HEK293 (cell line): ENCODE measurements around the gene TSPAN13.

Experiments
- CTCF ChIA-PET: fragments of 350-600 bp; formaldehyde crosslinking; extraction: SDS; loops from one replicate; lab custom pipeline; 2021; ENCODE audit warnings: antibody characterized with exemption; lab: Yijun Ruan, JAX
- POLR2A ChIA-PET: fragments of 300-600 bp; formaldehyde crosslinking; extraction: SDS; loops from one replicate; lab custom pipeline; 2020; ENCODE audit warnings: antibody characterized with exemption, inconsistent platforms; lab: Yijun Ruan, JAX
- H3K27ac ChIP-seq: fragments of 200-500 bp; sonication (Bioruptor generic); 2 replicates; pipeline ENCODE4 v1.5.1; 2014; ENCODE audit warnings: low read depth, low read length, control low read depth, inconsistent platforms; ENCODE audit errors: extremely low read depth
- H3K36me3 ChIP-seq, 2 experiments: fragments of 200-500 bp in 1 of 2; sonication (Bioruptor generic) in 1 of 2; 1 replicate in 1 of 2; 2 replicates in 1 of 2; pipeline ENCODE4 v1.5.1; 2014 to 2017; ENCODE audit warnings: inconsistent platforms in 2 of 2, low read length in 2 of 2; ENCODE audit not compliant: control insufficient read depth in 2 of 2, insufficient read depth in 1 of 2
- H3K4me1 ChIP-seq: fragments of 200-500 bp; sonication (Bioruptor generic); 2 replicates; pipeline ENCODE4 v1.5.1; 2014; ENCODE audit warnings: mild to moderate bottlenecking, low read length, inconsistent platforms; ENCODE audit not compliant: control insufficient read depth, insufficient read depth
- H3K4me3 ChIP-seq: 2 replicates; pipeline ENCODE4 v1.5.1; 2011; ENCODE audit warnings: low read depth, mild to moderate bottlenecking, control low read depth, low read length, moderate library complexity
- H3K9me3 ChIP-seq: fragments of 200-500 bp; sonication (Bioruptor generic); 2 replicates; pipeline ENCODE4 v1.5.1; 2014; ENCODE audit warnings: low read depth, low read length, inconsistent platforms; ENCODE audit not compliant: control insufficient read depth, insufficient read depth
- BCL11B ChIP-seq: fragments of 450-650 bp; formaldehyde crosslinking; IDR thresholded peaks from 2 replicates; pipeline ENCODE4 v1.5.1; 2016; ENCODE audit warnings: low read depth, missing biosample characterization, missing genetic modification characterization
- PRDM1 ChIP-seq: fragments of 450-650 bp; formaldehyde crosslinking; IDR thresholded peaks from 2 replicates; pipeline ENCODE4; 2016; ENCODE audit warnings: missing biosample characterization, missing genetic modification characterization
- TCF7L2 ChIP-seq: IDR thresholded peaks from 2 replicates; pipeline ENCODE4 v1.6.1; 2011; ENCODE audit warnings: low read depth, mild to moderate bottlenecking, inconsistent platforms, low read length, moderate library complexity, borderline replicate concordance
- ZFP69B ChIP-seq: fragments of 450-650 bp; formaldehyde crosslinking; IDR thresholded peaks from 2 replicates; pipeline ENCODE4 v1.5.1; 2016; ENCODE audit warnings: missing biosample characterization, missing genetic modification characterization
- ZNF155 ChIP-seq: fragments of 450-650 bp; formaldehyde crosslinking; IDR thresholded peaks from 2 replicates; pipeline ENCODE4 v1.5.1; 2016; ENCODE audit warnings: missing biosample characterization, missing genetic modification characterization
- ZNF157 ChIP-seq: fragments of 450-650 bp; formaldehyde crosslinking; IDR thresholded peaks from 2 replicates; pipeline ENCODE4 v1.5.1; 2016; ENCODE audit warnings: missing biosample characterization, missing genetic modification characterization
- ZNF2 ChIP-seq: fragments of 450-650 bp; formaldehyde crosslinking; IDR thresholded peaks from 2 replicates; pipeline ENCODE4 v1.5.1; 2016; ENCODE audit warnings: missing biosample characterization, missing genetic modification characterization
- ZNF211 ChIP-seq: fragments of 450-650 bp; formaldehyde crosslinking; IDR thresholded peaks from 2 replicates; pipeline ENCODE4 v1.5.1; 2016; ENCODE audit warnings: low read depth, missing biosample characterization, missing genetic modification characterization
- ZNF223 ChIP-seq: fragments of 450-650 bp; formaldehyde crosslinking; IDR thresholded peaks from 2 replicates; pipeline ENCODE4 v1.5.1; 2016; ENCODE audit warnings: missing biosample characterization, missing genetic modification characterization
- ZNF416 ChIP-seq: fragments of 450-650 bp; formaldehyde crosslinking; IDR thresholded peaks from 2 replicates; pipeline ENCODE4 v1.5.1; 2016; ENCODE audit warnings: missing biosample characterization, missing genetic modification characterization
- ZNF433 ChIP-seq: fragments of 450-650 bp; formaldehyde crosslinking; IDR thresholded peaks from 2 replicates; pipeline ENCODE4 v1.5.1; 2016; ENCODE audit warnings: missing biosample characterization, missing genetic modification characterization, low read depth
- ZNF529 ChIP-seq: fragments of 450-650 bp; formaldehyde crosslinking; IDR thresholded peaks from 2 replicates; pipeline ENCODE4 v1.5.1; 2017; ENCODE audit warnings: missing genetic modification characterization, missing biosample characterization; ENCODE audit not compliant: insufficient replicate concordance
- ZNF624 ChIP-seq: fragments of 450-650 bp; formaldehyde crosslinking; IDR thresholded peaks from 2 replicates; pipeline ENCODE4 v1.5.1; 2017; ENCODE audit warnings: missing biosample characterization, missing genetic modification characterization
- ZNF654 ChIP-seq: fragments of 450-650 bp; formaldehyde crosslinking; IDR thresholded peaks from 2 replicates; pipeline ENCODE4 v1.5.1; 2016; ENCODE audit warnings: low read depth, missing biosample characterization, missing genetic modification characterization
- ZNF658 ChIP-seq: fragments of 450-650 bp; formaldehyde crosslinking; IDR thresholded peaks from 2 replicates; pipeline ENCODE4; 2016; ENCODE audit warnings: missing biosample characterization, missing genetic modification characterization
- TF ChIP-seq, protein P1 (sequence below): fragments of 450-650 bp; formaldehyde crosslinking; IDR thresholded peaks from 2 replicates; pipeline ENCODE4 v1.5.1; 2017; ENCODE audit warnings: missing biosample characterization, missing genetic modification characterization
- TF ChIP-seq, protein P2 (sequence below): fragments of 450-650 bp; formaldehyde crosslinking; IDR thresholded peaks from 2 replicates; pipeline ENCODE4 v1.5.1; 2016; ENCODE audit warnings: missing biosample characterization, missing genetic modification characterization
- TF ChIP-seq, protein P3 (sequence below): IDR thresholded peaks from 2 replicates; pipeline ENCODE4 v1.6.1; 2011; ENCODE audit warnings: mild to moderate bottlenecking, low read depth, low read length, borderline replicate concordance
- TF ChIP-seq, protein P4 (sequence below): fragments of 450-650 bp; formaldehyde crosslinking; IDR thresholded peaks from 2 replicates; pipeline ENCODE4 v1.5.1; 2017; ENCODE audit warnings: missing biosample characterization, mild to moderate bottlenecking, missing genetic modification characterization, moderate library complexity
- TF ChIP-seq, protein P5 (sequence below): fragments of 450-650 bp; formaldehyde crosslinking; conservative IDR thresholded peaks from 2 replicates; pipeline ENCODE4 v1.5.1; 2016; ENCODE audit warnings: low read depth, missing biosample characterization, missing genetic modification characterization
- TF ChIP-seq, protein P6 (sequence below): fragments of 450-650 bp; formaldehyde crosslinking; IDR thresholded peaks from 2 replicates; pipeline ENCODE4 v1.5.1; 2016; ENCODE audit warnings: missing biosample characterization, missing genetic modification characterization
- TF ChIP-seq, protein P7 (sequence below): fragments of 450-650 bp; formaldehyde crosslinking; IDR thresholded peaks from 2 replicates; pipeline ENCODE4 v1.5.1; 2016; ENCODE audit warnings: missing biosample characterization, missing genetic modification characterization

The TSPAN13 gene

DNA sequence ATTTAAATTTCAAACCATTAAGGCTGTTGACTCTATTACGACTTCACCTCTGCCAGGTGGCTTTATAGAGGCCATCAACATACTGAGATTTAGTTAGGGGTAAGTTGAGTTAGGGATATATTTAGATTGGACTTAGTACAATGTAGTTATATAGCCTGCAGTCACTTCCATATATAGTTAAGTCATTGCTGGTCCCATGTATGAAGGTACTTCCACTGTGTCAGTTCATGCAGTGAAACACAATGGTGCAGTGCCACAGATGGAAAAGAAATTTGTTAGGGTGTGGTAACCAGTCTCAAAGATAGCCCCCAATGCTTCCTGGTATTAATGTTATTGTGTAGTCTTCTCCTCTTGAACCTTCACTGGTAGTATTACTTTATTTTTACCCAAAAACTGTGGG lies 12.6 kb upstream of the TSPAN13 start:
- ChIA-PET CTCF (no interaction called here), POLR2A (no interaction called here)
- no peak overlapping the region for H3K4me3 ChIP-seq
- TF ChIP-seq ZNF211 (tag by site-specific recombination), result no peak
- no peak for TF ChIP-seq PRDM1 (tag by site-specific recombination)
- no peak for TF ChIP-seq ZNF2
- no peak for TF ChIP-seq ZNF624 (tag by site-specific recombination)
- TF ChIP-seq, protein P1, sequence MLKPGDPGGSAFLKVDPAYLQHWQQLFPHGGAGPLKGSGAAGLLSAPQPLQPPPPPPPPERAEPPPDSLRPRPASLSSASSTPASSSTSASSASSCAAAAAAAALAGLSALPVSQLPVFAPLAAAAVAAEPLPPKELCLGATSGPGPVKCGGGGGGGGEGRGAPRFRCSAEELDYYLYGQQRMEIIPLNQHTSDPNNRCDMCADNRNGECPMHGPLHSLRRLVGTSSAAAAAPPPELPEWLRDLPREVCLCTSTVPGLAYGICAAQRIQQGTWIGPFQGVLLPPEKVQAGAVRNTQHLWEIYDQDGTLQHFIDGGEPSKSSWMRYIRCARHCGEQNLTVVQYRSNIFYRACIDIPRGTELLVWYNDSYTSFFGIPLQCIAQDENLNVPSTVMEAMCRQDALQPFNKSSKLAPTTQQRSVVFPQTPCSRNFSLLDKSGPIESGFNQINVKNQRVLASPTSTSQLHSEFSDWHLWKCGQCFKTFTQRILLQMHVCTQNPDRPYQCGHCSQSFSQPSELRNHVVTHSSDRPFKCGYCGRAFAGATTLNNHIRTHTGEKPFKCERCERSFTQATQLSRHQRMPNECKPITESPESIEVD (tag by site-specific recombination), result no peak
- no peak for TF ChIP-seq TCF7L2
- TF ChIP-seq ZNF223 (tag by site-specific recombination), result no peak
- TF ChIP-seq ZNF433, result no peak
- TF ChIP-seq, protein P2, sequence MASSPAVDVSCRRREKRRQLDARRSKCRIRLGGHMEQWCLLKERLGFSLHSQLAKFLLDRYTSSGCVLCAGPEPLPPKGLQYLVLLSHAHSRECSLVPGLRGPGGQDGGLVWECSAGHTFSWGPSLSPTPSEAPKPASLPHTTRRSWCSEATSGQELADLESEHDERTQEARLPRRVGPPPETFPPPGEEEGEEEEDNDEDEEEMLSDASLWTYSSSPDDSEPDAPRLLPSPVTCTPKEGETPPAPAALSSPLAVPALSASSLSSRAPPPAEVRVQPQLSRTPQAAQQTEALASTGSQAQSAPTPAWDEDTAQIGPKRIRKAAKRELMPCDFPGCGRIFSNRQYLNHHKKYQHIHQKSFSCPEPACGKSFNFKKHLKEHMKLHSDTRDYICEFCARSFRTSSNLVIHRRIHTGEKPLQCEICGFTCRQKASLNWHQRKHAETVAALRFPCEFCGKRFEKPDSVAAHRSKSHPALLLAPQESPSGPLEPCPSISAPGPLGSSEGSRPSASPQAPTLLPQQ (tag by site-specific recombination), result no peak
- no peak for TF ChIP-seq ZNF157 (tag by site-specific recombination)
- no peak for TF ChIP-seq ZFP69B (tag by site-specific recombination)
- TF ChIP-seq ZNF654, result no peak
- TF ChIP-seq, protein P3, sequence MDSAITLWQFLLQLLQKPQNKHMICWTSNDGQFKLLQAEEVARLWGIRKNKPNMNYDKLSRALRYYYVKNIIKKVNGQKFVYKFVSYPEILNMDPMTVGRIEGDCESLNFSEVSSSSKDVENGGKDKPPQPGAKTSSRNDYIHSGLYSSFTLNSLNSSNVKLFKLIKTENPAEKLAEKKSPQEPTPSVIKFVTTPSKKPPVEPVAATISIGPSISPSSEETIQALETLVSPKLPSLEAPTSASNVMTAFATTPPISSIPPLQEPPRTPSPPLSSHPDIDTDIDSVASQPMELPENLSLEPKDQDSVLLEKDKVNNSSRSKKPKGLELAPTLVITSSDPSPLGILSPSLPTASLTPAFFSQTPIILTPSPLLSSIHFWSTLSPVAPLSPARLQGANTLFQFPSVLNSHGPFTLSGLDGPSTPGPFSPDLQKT, result no peak
- TF ChIP-seq ZNF155 (tag by site-specific recombination), result no peak
- TF ChIP-seq, protein P4, sequence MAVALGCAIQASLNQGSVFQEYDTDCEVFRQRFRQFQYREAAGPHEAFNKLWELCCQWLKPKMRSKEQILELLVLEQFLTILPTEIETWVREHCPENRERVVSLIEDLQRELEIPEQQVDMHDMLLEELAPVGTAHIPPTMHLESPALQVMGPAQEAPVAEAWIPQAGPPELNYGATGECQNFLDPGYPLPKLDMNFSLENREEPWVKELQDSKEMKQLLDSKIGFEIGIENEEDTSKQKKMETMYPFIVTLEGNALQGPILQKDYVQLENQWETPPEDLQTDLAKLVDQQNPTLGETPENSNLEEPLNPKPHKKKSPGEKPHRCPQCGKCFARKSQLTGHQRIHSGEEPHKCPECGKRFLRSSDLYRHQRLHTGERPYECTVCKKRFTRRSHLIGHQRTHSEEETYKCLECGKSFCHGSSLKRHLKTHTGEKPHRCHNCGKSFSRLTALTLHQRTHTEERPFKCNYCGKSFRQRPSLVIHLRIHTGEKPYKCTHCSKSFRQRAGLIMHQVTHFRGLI, result no peak
- TF ChIP-seq, protein P5, sequence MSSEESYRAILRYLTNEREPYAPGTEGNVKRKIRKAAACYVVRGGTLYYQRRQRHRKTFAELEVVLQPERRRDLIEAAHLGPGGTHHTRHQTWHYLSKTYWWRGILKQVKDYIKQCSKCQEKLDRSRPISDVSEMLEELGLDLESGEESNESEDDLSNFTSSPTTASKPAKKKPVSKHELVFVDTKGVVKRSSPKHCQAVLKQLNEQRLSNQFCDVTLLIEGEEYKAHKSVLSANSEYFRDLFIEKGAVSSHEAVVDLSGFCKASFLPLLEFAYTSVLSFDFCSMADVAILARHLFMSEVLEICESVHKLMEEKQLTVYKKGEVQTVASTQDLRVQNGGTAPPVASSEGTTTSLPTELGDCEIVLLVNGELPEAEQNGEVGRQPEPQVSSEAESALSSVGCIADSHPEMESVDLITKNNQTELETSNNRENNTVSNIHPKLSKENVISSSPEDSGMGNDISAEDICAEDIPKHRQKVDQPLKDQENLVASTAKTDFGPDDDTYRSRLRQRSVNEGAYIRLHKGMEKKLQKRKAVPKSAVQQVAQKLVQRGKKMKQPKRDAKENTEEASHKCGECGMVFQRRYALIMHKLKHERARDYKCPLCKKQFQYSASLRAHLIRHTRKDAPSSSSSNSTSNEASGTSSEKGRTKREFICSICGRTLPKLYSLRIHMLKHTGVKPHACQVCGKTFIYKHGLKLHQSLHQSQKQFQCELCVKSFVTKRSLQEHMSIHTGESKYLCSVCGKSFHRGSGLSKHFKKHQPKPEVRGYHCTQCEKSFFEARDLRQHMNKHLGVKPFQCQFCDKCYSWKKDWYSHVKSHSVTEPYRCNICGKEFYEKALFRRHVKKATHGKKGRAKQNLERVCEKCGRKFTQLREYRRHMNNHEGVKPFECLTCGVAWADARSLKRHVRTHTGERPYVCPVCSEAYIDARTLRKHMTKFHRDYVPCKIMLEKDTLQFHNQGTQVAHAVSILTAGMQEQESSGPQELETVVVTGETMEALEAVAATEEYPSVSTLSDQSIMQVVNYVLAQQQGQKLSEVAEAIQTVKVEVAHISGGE (tag by site-specific recombination), result no peak
- no peaks in the 10 kb centered on the region for H3K9me3 ChIP-seq
- H3K27ac ChIP-seq, result no peak overlapping the region
- H3K36me3 ChIP-seq, result no peaks in the 10 kb centered on the region
- peaks cover 14% of the 10 kb centered on the region for H3K4me1 ChIP-seq

DNA sequence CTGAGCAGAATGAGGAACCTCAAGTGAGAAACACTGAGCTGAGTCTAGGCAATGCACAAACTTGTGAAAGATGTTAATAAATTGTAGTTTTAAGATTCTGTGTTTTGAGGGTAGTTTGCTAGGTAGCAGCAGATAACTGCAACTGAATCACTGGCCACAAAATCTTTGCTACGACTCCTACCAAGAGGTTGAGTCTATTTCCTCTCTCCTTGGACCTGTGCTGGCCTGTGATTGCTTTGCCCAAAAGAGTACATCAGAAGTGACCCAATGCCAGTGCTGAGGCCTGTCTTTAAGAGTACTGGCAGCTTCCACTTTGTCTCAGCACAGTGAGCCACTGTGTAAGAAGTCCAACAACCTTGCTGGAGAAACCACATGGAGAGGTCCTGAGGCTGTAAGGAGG lies 11.9 kb upstream of the TSPAN13 start:
- H3K4me1 ChIP-seq, result peaks cover 14% of the 10 kb centered on the region
- H3K4me3 ChIP-seq, result no peak overlapping the region
- no peaks in the 10 kb centered on the region for H3K36me3 ChIP-seq
- no peaks in the 10 kb centered on the region for H3K9me3 ChIP-seq
- H3K27ac ChIP-seq, result no peak overlapping the region; the same call in 1 of the 2 replicates
- POLR2A ChIA-PET, result no interaction called here
- CTCF ChIA-PET, result no interaction called here
- no peak for TF ChIP-seq ZNF416 (tag by site-specific recombination)
- TF ChIP-seq BCL11B (tag by site-specific recombination), result no peak
- TF ChIP-seq, protein P4, result no peak
- TF ChIP-seq, protein P6, sequence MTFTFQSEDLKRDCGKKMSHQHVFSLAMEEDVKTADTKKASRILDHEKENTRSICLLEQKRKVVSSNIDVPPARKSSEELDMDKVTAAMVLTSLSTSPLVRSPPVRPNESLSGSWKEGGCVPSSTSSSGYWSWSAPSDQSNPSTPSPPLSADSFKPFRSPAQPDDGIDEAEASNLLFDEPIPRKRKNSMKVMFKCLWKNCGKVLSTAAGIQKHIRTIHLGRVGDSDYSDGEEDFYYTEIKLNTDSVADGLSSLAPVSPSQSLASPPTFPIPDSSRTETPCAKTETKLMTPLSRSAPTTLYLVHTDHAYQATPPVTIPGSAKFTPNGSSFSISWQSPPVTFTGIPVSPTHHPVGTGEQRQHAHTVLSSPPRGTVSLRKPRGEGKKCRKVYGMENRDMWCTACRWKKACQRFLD (tag by site-specific recombination), result no peak
- TF ChIP-seq, protein P7, sequence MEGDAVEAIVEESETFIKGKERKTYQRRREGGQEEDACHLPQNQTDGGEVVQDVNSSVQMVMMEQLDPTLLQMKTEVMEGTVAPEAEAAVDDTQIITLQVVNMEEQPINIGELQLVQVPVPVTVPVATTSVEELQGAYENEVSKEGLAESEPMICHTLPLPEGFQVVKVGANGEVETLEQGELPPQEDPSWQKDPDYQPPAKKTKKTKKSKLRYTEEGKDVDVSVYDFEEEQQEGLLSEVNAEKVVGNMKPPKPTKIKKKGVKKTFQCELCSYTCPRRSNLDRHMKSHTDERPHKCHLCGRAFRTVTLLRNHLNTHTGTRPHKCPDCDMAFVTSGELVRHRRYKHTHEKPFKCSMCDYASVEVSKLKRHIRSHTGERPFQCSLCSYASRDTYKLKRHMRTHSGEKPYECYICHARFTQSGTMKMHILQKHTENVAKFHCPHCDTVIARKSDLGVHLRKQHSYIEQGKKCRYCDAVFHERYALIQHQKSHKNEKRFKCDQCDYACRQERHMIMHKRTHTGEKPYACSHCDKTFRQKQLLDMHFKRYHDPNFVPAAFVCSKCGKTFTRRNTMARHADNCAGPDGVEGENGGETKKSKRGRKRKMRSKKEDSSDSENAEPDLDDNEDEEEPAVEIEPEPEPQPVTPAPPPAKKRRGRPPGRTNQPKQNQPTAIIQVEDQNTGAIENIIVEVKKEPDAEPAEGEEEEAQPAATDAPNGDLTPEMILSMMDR (tag by site-specific recombination), result no peak
- TF ChIP-seq ZNF658 (tag by site-specific recombination), result no peak
- no peak for TF ChIP-seq ZNF155 (tag by site-specific recombination)
- TF ChIP-seq ZNF529, result no peak
